Immature natural killer cell (primary cell): ENCODE measurements around the gene IRF1. TPM values are rescaled to one million over a fixed set of nuclear protein-coding genes. Genes with fewer than 3 reads are reported as not detected.
A peak's percentile ranks its signal among the peaks of the same experiment; 100 is the strongest.

Source experiments
- DNase-seq, 3 donors: peaks; one replicate each; pipeline ENCODE4 v3.0.0; 2022; ENCODE audit warnings: mixed read lengths in 1 of 3
- H3K27ac Mint-ChIP-seq, 6 donors: one replicate each; pipeline ENCODE4 v1.8.0; 2020; ENCODE audit warnings: mixed read lengths in 6 of 6, mild to moderate bottlenecking in 5 of 6, inconsistent platforms in 4 of 6, moderate library complexity in 3 of 6
- H3K27me3 Mint-ChIP-seq, 3 donors: one replicate each; pipeline ENCODE4 v1.8.0; 2020 to 2021; ENCODE audit warnings: low read depth in 3 of 3, mild to moderate bottlenecking in 3 of 3, mixed read lengths in 3 of 3, moderate library complexity in 3 of 3, inconsistent platforms in 1 of 3
- H3K36me3 Mint-ChIP-seq, 3 donors: one replicate each; pipeline ENCODE4 v1.8.0; 2020; ENCODE audit warnings: mixed read lengths in 3 of 3, inconsistent platforms in 2 of 3, mild to moderate bottlenecking in 2 of 3
- H3K4me1 Mint-ChIP-seq, 2 donors: one replicate each; pipeline ENCODE4 v1.8.0; 2020; ENCODE audit warnings: inconsistent platforms in 2 of 2, mild to moderate bottlenecking in 2 of 2, mixed read lengths in 2 of 2, moderate library complexity in 1 of 2
- H3K4me3 Mint-ChIP-seq, 5 donors: one replicate each; pipeline ENCODE4 v1.8.0; 2020; ENCODE audit warnings: mild to moderate bottlenecking in 5 of 5, mixed read lengths in 5 of 5, inconsistent platforms in 3 of 5, moderate library complexity in 3 of 5
- H3K9me3 Mint-ChIP-seq, 6 donors: one replicate each; pipeline ENCODE4 v1.8.0; 2020; ENCODE audit warnings: mild to moderate bottlenecking in 6 of 6, mixed read lengths in 6 of 6, inconsistent platforms in 4 of 6, moderate library complexity in 3 of 6
- polyA plus RNA-seq, 3 donors: library from polyadenylated mRNA; unstranded; fragments of 300-500 nt; fragmentation: Illumina TruSeq; gene quantifications; one replicate each; pipeline ENCODE4 v1.2.3, GENCODE V29; 2021

The IRF1 gene
- polyA plus RNA-seq, 3 donors from 2014 or later = 349 to 460 (median 371) TPM

DNA sequence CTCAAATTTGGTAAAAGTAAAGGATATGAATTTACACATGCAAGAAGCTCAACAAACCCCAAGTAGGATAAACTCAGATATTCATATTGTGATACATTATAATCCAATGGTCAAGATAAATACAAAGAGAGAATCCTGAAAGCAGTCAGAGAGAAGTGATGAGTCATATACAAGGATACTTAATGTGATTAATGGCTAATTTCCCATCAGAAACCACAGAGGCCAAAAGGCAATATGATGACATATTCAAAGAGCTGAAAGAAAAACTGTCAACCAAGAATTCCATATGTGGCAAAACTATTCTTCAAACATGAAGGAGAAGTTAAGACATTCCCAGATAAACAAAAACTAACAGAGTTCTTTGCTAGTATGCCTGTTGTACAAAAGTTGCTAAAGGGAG is 19.5 kb upstream of the IRF1 start:
- H3K27me3 Mint-ChIP-seq = peaks cover 0 to 6% (median 1%) of the 10 kb centered on the region in 3 donors
- no peak for DNase-seq

GRCh38 chr5:132506094-132506692 is 15.6 kb upstream of the IRF1 start:
- Mint-ChIP-seq H3K36me3 (peaks cover 0 to 3% (median 0%) of the 10 kb centered on the region in 3 donors), H3K27me3 (peaks cover 0 to 3% (median 2%) of the 10 kb centered on the region in 3 donors), H3K4me3 (no peak overlapping the region), H3K27ac (peak overlapping the region in 1 of 6 donors; percentile 27), H3K4me1 (peaks cover 13 to 15% of the 10 kb centered on the region in 2 donors), H3K9me3 (no peaks in the 10 kb centered on the region)
- no peak for DNase-seq

More for the DNA sequence above, 19.5 kb upstream of the IRF1 start:
- H3K4me1 Mint-ChIP-seq = peaks cover 9 to 12% of the 10 kb centered on the region in 2 donors
- H3K9me3 Mint-ChIP-seq = peaks cover 0 to 7% (median 1%) of the 10 kb centered on the region in 6 donors
- H3K4me3 Mint-ChIP-seq = no peak overlapping the region
- H3K36me3 Mint-ChIP-seq = peaks cover 0 to 16% (median 5%) of the 10 kb centered on the region in 3 donors
- no peak overlapping the region for H3K27ac Mint-ChIP-seq

DNA sequence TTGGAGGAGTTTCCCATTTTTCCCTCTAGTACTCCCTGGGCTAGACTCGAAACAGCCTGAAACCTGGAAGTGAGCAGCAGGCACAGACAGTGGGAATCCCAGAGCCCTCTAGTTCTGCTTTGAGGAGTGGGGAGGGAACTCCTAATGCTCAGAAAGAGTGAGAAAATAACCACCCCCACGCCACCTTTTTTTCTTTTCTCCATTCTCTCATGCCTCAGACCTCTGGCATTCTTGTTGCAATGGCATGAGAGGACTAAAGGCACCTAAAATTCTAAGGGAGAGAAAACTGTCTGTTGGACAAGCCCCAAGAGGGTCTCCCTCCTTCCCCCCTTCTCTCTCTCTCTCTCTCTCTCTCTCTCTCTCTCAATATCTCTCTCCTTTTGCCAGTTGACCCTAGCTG is 15.1 kb upstream of the IRF1 start:
- no peak overlapping the region for H3K4me3 Mint-ChIP-seq
- H3K27ac Mint-ChIP-seq = peak overlapping the region in 1 of 6 donors; percentile 27
- DNase-seq = no peak
- H3K36me3 Mint-ChIP-seq = peaks cover 0 to 3% (median 0%) of the 10 kb centered on the region in 3 donors
- peaks cover 0 to 3% (median 2%) of the 10 kb centered on the region in 3 donors for H3K27me3 Mint-ChIP-seq
- no peaks in the 10 kb centered on the region for H3K9me3 Mint-ChIP-seq
- H3K4me1 Mint-ChIP-seq = peaks cover 18 to 21% of the 10 kb centered on the region in 2 donors

DNA sequence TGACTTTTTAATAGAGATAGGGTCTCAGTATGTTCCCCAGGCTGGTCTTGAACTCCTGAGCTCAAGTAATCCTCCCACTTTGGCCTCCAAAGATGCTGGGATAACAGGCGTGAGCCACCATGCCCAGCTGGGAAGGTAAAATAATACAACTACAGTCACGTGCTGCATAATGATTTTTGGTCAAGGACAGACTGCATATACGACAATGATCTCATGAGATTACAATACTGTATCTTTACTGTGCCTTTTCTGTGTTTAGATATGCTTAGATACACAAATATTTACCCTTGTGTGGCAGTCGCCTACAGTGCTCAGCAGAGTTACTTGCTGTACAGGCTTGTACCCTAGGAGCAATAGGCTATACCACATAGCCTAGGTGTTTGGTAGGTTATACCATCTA is 14.2 kb upstream of the IRF1 start:
- Mint-ChIP-seq H3K36me3 (peaks cover 0 to 2% (median 0%) of the 10 kb centered on the region in 3 donors), H3K9me3 (no peaks in the 10 kb centered on the region), H3K27me3 (peaks cover 0 to 3% (median 2%) of the 10 kb centered on the region in 3 donors), H3K4me1 (peaks cover 27 to 29% of the 10 kb centered on the region in 2 donors), H3K4me3 (no peak overlapping the region), H3K27ac (no peak overlapping the region)
- DNase-seq = no peak

DNA sequence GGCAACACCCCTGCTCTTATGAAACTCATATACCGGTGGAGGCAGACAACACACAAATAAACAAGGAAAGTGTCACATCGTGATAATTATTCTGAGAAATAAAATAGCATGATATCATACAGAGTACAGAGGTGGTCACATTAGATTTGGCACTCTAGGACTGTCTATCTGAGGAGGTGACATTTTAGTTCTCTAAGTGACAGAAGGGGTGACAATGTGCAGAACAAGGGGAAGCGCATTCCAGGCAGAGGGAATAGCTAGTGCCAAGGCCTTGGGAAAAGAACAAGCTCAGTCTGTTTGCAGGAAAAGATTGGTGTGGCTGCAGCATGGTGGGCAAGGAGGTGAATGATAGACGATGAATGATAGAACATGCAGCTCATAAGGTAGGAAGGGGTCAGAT is 12.7 kb upstream of the IRF1 start:
- peaks cover 31 to 33% of the 10 kb centered on the region in 2 donors for H3K4me1 Mint-ChIP-seq
- DNase-seq = no peak
- peaks cover 0 to 3% (median 2%) of the 10 kb centered on the region in 3 donors for H3K27me3 Mint-ChIP-seq
- no peaks in the 10 kb centered on the region for H3K36me3 Mint-ChIP-seq
- peak overlapping the region in 1 of 6 donors; percentile 64 for H3K27ac Mint-ChIP-seq
- no peak overlapping the region for H3K4me3 Mint-ChIP-seq
- no peaks in the 10 kb centered on the region for H3K9me3 Mint-ChIP-seq

DNA sequence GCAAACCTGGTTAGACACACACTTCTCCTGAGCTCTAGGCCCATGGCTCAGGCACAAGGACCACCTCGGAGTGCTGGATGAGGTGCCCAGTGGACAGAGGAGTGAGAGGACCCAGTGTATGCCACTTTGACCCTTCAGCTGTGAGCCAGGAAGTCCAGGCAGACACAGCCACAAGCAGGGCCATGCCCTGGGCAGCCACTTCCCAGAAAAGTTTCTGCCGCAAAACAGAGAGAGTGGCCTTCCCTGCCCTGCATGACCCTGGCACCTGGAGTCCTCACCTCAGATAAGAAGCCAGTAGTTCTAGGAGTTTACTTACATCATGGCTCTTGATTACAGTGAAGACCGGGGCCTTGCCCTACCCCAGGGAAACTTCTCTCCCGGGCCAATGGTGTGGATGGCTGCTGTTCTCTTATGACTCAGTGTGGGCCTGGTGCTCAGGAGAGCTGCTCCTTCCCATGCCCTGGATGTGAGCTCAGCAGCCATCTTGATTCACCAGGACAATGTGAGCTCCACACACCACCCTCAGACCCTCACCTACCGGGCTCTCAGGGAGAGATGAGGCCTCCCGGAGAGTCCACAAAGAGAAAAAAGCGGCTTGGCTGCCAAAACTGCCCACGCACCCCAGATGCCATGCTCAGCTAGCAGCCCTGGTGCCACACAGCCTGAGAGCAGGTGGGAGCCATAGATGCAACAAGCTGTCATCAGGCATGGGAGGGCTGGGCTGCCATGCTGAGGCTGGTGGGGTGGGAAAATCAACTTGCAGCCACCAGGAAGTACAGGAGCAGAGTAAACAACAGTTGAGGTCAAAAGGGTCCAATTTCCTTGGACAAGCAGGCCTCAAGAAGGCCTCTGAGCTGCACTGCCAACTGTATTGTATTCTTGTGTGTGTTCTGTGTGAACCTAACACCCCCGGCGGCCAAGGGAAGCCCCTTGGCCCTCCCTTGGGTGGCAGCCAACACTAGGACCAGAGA is 11.7 kb upstream of the IRF1 start:
- Mint-ChIP-seq H3K9me3 (no peaks in the 10 kb centered on the region), H3K36me3 (no peaks in the 10 kb centered on the region), H3K4me3 (no peak overlapping the region), H3K27me3 (peaks cover 2 to 4% (median 3%) of the 10 kb centered on the region in 3 donors), H3K4me1 (peaks cover 30 to 42% of the 10 kb centered on the region in 2 donors), H3K27ac (no peak overlapping the region)
- no peak for DNase-seq

DNA sequence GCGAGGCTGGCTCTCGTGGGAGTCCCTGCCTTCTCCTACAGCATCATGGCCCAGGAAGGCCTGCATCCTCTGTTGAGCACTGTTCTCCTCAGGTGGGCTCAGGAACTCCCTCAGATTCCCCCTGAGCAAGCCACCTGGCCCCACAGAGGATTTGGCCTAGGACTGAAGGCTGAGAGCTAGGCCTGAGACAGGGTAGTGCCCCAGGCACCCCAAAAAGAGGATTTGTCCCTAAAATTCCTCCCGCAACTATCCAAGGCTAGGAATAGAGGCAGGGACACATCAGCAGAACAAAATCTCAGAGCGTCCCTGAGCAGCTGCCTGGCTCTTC is 11.0 kb upstream of the IRF1 start:
- Mint-ChIP-seq H3K27ac (peak overlapping the region in 1 of 6 donors; percentile 71), H3K9me3 (no peaks in the 10 kb centered on the region), H3K4me3 (no peak overlapping the region), H3K36me3 (no peaks in the 10 kb centered on the region), H3K27me3 (peaks cover 2 to 6% (median 3%) of the 10 kb centered on the region in 3 donors), H3K4me1 (peaks cover 32 to 45% of the 10 kb centered on the region in 2 donors)
- DNase-seq = no peak

DNA sequence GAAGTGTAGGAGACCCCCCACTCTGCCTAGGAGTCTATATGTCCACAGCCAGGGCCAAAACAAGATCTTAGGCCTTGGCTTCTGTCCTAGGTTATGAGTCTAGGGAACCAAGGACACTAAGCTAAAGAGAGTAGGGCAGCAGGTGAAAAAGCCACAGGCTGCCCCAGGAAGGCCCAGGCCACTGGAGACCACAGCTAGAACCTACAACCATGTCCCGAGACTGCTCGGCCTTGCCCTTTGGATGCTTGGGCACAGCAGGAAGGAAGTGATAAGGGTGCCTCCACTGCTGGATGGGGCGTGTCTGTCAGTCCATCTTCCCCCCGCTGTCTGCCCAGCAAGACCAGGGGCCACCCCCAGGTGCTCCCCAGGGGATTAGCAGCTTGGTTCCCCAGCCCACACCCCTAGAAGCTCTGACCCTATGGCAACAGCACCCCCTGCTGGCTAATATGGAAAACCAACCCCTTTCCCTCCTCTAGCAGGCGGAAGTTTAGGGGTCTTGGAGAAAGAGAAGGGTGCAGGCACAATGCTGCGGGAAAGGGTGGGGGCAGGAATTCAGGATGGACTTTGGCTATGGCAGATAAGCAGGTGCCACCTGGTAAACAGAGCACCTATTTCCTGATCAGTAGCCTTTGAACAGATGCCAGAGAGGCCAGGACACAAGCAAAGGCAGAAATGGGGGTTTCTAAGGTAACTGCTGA is 10.5 kb upstream of the IRF1 start:
- Mint-ChIP-seq H3K9me3 (no peaks in the 10 kb centered on the region), H3K27ac (peak overlapping the region; percentile 71 to 97 (median 90)), H3K27me3 (peaks cover 3 to 8% (median 6%) of the 10 kb centered on the region in 3 donors), H3K4me1 (peaks cover 35 to 45% of the 10 kb centered on the region in 2 donors), H3K4me3 (no peak overlapping the region), H3K36me3 (no peaks in the 10 kb centered on the region)
- DNase-seq = peak; percentile 77 to 81 (median 77)

DNA sequence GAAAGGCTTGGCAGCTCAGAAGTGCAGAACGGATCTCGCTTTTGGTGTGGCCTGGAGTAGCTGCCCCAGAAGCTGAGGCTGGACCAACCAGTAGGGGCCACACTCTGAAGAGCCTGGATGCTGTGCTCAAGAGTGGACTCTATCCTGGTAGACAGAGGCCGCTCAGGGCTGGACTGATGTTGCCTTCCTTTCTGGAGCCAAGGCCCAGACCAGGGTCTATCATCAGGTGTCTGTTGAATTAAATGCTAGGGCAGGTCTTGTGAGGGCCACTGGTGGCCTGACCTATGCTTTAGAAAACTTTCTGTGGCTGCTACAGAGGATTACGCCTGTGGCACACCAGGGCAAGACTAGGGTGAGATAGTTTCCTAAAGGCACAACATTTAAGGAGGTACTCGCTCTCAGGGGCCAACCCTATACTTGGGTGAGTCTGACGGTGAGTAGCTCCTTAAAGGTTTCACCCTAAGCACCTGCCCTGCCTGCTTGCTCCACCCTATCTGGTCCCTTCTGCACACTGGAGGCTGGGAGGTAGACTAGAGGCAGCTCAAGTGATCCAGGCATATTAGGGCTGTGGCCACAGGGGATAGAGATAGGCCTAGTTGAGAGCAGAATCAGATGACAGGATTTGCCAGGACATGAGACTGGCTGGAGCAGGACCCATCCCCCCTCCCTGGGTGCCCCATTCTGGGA is 9.8 kb upstream of the IRF1 start:
- Mint-ChIP-seq H3K27me3 (peaks cover 3 to 10% (median 4%) of the 10 kb centered on the region in 3 donors), H3K36me3 (no peaks in the 10 kb centered on the region), H3K4me1 (peaks cover 38 to 50% of the 10 kb centered on the region in 2 donors), H3K9me3 (no peaks in the 10 kb centered on the region), H3K27ac (peak overlapping the region; percentile 71 to 97 (median 93)), H3K4me3 (no peak overlapping the region)
- no peak for DNase-seq

DNA sequence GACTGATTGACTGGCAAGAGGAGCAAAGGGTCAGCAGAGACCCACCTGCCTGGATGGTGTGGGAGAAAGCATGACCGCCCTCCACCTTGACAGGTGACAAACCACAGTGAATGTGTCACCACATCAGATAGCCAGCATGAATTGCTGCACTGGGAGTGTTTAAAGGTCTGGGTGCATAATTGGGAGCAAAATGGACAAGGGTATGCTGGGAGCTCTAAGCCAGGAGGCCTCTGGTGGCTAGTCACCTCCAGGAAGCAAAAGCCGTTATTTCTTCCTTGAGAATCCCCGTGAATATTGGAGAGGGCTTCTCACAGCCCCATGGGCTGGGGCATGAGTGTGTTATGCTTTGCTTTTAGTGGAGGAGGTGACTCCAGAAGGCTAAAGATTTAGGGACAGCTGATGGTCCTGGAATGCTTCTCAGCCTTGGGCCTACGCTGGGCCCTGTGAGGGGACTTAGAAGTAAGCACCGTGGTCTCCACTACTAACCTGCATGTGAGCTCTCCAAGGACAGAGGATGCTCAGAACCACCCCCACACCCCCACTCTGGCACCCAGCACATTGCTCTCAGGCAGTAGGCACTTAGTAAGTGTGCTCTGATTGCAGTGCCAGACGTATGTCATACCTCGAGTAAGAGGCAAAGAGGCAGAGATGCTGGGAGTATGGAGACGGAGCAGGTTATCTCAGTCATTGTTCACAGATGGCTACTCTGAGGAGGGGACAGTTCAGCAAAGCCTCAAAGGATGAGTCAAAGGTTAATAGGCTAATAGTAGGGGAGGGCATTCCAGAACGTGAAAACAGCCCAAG is 9.1 kb upstream of the IRF1 start:
- Mint-ChIP-seq H3K4me1 (peaks cover 45 to 57% of the 10 kb centered on the region in 2 donors), H3K36me3 (no peaks in the 10 kb centered on the region), H3K27ac (peak overlapping the region; percentile 71 to 97 (median 93)), H3K9me3 (no peaks in the 10 kb centered on the region), H3K27me3 (peaks cover 3 to 10% (median 4%) of the 10 kb centered on the region in 3 donors), H3K4me3 (peak overlapping the region in 1 of 5 donors; percentile 7)
- DNase-seq = no peak

DNA sequence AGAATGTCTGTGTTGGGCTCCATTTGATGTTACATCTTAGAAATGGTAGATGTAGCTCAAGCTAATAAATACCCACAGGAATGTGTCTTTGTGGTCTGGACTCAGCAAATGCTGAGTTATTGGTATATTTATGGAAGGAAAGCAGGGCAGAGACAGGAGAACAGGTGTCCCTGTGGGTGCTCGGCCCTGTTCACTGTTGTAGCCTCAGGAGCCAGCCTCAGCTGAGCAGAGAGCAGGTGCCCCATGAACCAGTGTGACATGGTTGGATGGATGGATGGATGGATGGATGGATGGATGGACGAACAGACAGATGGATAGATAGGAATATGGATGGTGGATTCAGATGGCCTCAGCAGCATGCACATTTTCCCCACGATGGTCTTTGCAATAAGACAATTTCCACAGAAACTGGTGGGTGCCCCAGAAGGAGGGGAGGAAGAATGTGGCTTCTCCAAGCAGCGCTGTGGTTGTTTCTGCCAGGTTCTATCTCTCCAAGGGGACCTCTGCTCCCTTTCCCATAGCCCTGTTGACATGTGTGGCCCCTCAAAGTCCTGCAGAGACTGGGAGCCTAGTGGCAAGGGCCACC is 8.2 kb upstream of the IRF1 start:
- Mint-ChIP-seq H3K27ac (peak overlapping the region; percentile 93 to 99 (median 96)), H3K27me3 (peaks cover 2 to 10% (median 4%) of the 10 kb centered on the region in 3 donors), H3K4me1 (peaks cover 54 to 66% of the 10 kb centered on the region in 2 donors), H3K36me3 (no peaks in the 10 kb centered on the region), H3K9me3 (no peaks in the 10 kb centered on the region), H3K4me3 (peak overlapping the region in 1 of 5 donors; percentile 18)
- DNase-seq = no peak

DNA sequence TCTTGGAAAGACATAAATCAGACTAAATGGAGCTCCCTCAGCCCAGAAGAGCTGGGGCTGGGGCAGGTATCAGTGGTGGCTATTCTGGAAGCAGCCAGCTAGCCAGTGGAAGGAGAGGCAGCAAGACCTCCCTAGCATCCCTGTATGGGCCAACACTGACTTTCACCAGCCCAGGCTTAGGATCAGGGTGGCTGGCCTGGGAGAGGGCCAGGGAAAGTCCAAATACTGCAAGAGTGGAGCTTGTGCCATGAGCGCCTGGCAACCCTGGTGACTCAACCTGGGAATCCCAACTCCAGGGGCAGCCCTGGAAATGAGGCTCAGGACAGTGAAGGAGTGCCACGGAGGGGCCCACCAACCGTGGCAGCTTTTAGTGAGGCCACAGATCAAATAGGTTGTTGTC is 7.6 kb upstream of the IRF1 start:
- H3K27ac Mint-ChIP-seq = peak overlapping the region; percentile 93 to 99 (median 97)
- peaks cover 60 to 72% of the 10 kb centered on the region in 2 donors for H3K4me1 Mint-ChIP-seq
- DNase-seq = no peak
- H3K4me3 Mint-ChIP-seq = peak overlapping the region in 2 of 5 donors; percentile 96 to 98
- H3K9me3 Mint-ChIP-seq = no peaks in the 10 kb centered on the region
- peaks cover 0 to 10% (median 6%) of the 10 kb centered on the region in 3 donors for H3K27me3 Mint-ChIP-seq
- H3K36me3 Mint-ChIP-seq = no peaks in the 10 kb centered on the region
